HPDE6-E6E7 (cell line): Measurements from ENCODE around the gene OSMR.
"Not testable (repeated sequence)": the region's sequence is repeated elsewhere in the genome, so short reads cannot be mapped to it uniquely, and the experiment has no call there.

Experiments
- DNase-seq: peaks from one replicate; pipeline ENCODE4 v3.0.0; 2011; ENCODE audit warnings: missing footprints; ENCODE audit errors: extremely low spot score

The OSMR gene

GRCh38 chr5:38830521-38831051, 15.2 kb upstream of the OSMR start:
- no peak for DNase-seq

DNA sequence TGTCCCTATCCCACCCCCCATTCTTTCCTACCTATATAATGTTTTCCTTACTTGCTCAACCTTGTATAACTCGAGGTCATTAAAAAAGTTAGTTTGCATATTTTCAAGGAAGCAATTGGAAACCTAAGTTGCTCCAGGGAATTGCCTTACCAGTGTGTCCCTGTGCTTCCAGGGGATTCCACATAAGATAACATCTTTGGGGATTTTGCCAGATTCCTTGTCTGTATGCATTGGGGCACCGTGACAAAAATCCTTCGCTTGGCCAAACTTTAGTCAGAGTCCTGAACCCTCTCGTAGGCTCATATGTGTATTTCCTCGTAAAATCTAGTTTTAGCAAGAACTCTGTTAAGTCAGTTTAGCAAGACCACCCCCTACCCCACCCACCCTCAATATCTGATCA, 14.7 kb upstream of the OSMR start:
- DNase-seq: no peak

GRCh38 chr5:38831909-38832308, 13.9 kb upstream of the OSMR start:
- no peak for DNase-seq

GRCh38 chr5:38832810-38833209, 13.0 kb upstream of the OSMR start:
- DNase-seq: no peak

GRCh38 chr5:38835887-38836286, 9.9 kb upstream of the OSMR start:
- DNase-seq: no peak

DNA sequence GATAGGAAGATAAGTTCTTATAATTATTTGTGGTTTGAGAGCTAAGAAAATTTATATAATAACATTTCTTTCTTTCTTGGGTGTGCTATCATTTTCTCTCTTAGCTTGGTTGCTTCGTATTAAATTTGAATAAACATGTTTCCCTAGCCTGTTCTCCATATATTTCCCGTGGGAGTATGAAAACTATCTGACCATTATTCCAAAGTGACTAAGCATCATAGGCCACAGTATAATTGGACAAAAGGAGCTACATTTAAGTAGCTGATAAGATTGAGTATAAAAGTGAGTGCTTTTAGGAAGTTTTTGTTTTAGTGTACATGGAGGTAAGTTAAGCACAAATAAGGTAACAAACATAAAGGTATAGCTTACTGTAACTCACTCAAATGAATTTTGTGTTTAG, 8.4 kb upstream of the OSMR start:
- no peak for DNase-seq

GRCh38 chr5:38837932-38838331, 7.9 kb upstream of the OSMR start:
- no peak for DNase-seq

DNA sequence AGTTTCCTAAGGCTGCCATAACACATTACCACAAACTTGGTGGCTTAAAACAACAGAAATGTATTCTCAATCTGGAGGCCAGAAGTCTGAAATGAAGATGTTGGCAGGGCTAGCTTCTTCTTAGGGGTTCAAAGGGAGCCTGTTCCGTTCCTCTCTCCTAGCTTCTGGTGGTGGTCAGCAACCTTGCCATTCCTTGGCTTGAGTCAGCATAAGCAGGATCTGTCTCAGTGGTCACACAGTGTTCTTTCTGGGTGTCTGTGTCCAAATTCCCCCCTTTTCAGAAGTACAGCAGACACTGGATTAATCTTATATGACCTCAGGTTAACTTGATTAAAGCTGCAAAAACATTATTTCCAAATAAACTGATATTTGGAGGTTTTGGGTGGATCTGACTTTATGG, 2.1 kb upstream of the OSMR start:
- no peak for DNase-seq

DNA sequence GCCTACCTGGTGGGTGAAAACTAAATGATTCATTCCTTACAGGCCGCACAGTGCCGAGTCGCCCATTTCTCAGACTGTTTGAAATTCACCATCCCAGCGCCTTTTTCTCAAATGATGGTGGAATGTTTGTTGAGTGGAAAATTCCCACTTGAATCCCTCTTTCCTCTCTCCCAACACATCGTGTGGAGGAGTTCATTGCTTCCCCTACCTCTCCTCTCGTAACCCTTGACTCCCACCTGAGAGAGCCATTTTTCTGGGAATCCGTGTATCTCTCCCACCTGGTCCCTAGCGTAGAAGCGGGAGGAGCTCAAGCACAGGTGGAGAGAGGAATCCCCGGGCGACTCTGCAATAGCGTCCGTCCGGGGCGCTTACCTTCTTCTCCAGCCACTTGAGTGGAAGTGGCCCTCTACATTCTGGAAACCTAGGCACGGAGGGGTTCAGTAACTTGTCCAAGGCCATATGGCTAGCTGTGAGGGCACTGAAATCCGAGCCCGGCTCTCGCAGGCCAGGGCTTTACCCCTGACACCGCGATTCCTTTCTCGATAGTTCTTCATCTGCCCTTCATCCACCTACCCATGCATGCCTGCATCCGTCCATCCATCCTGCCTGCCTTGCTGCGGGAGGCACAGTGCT, 683 bp downstream of the OSMR start:
- DNase-seq: no peak

DNA sequence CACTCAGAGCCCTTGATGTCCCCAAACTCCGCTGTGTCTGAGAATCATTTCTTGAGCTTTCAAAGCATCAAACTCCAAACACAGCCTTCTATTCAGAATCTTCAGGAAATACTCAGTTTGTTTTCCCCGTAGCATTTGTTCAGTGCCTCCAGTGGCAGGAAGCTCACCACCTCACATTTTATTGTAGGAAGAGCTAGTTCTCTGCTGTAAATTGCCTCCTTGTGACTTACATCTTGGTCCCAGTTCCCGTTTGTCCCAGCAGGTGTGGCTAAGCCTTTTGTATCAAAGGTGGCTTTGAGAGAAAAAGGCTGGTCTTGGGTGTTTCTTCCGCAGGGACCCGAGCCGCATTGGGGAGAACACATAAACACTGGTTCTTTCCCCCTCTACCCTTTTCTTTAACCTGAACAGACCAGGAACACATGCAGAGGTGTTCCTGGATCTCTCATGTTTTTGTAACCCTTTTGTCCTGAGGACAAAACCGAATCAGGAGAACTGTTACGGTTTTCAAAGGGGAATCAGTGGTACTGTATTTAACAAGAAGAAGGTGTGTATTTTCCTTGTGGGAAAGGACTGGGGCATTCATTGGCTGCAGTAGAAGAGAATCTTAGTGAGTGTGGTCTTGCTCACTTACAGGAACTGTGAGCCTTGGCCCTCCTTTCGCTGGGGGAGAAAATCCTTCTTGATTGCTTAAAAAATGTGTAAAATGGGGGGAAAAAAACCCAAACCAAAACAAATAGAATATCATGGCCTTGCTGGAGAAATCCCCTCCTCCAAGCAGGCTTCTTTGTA, 1.9 kb downstream of the OSMR start:
- DNase-seq: no peak

GRCh38 chr5:38848637-38849036, 2.8 kb downstream of the OSMR start:
- no peak for DNase-seq

- not testable (repeated sequence) for DNase-seq
Observed at GRCh38 chr5:38851640-38852039, 5.8 kb downstream of the OSMR start.

- DNase-seq: peak; percentile 67
Observed at GRCh38 chr5:38853753-38854470, 8.1 kb downstream of the OSMR start.

GRCh38 chr5:38854907-38855306, 9.1 kb downstream of the OSMR start:
- DNase-seq: no peak

DNA sequence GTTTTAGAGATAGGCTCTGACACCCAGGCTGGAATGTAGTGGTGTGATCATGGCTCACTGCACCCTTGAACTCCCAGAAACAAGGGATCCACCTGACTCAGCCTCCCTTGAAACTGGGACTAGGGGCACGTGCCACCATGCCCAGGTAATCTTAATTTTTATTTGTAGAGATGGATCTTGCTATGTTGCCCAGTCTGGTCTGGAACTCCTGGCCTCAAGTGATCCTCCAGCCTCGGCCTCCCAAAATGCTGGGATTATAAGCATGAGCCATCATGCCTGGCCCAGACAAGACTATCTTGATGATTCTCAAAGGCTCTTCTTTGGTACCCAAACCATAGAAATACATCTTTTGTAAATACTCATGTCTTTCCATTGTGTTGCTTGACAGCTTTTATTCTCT, 10.8 kb downstream of the OSMR start:
- no peak for DNase-seq

GRCh38 chr5:38858839-38859238, 13.0 kb downstream of the OSMR start:
- DNase-seq: no peak

GRCh38 chr5:38861986-38862770, 16.4 kb downstream of the OSMR start:
- not testable (repeated sequence) for DNase-seq

- DNase-seq: no peak
Observed at GRCh38 chr5:38866362-38867031, 20.7 kb downstream of the OSMR start.

- DNase-seq: no peak
Observed at GRCh38 chr5:38867032-38867398, 21.2 kb downstream of the OSMR start.

DNA sequence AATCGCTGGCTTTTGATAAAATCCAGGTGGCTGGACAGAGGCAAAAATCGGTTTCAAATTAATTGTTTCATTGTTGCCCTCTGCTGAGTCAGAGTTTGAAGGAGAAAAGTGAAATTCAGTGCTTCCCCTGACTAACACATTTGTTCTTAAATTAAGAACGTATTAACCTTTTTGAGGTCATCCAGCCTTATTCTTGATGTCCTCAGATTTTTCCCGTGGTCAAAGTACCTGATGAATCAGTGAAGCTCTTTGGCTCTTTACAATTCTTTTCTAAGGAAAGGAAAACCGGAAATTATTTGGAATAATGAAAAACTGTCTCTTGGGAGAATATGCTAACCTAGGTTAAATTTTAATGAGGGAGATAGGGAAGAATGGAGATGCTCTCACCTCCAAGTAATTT, 21.6 kb downstream of the OSMR start:
- DNase-seq: no peak

- no peak for DNase-seq
Observed at GRCh38 chr5:38870595-38870994, 24.8 kb downstream of the OSMR start.
